ENCODE results near the gene CASP6.

CASP6 gene

DNA sequence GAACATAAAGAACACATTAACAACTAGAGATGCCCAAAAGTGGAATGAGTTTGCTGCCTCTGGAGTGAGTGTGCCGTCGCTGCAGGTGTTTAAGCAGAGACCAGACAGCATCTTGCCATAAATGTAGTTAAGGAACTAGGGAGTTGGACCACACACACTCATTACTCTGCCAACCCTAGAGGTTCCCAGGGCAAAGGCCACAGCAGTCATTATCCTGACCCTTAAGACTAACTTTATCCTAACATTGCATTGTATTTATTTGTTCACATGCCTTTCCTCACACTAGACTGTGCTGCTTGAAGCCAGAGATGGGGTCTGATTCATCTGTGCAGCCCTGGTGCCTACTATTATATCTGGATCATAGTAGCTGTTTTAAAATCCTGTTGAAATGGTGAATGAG, 43.5 kb upstream of the CASP6 start:
- DNase-seq (ENCODE audit: low read depth), result no peak
- H3K4me3 ChIP-seq (ENCODE audit: low read length), result no peak overlapping the region
- TF ChIP-seq, protein P1, sequence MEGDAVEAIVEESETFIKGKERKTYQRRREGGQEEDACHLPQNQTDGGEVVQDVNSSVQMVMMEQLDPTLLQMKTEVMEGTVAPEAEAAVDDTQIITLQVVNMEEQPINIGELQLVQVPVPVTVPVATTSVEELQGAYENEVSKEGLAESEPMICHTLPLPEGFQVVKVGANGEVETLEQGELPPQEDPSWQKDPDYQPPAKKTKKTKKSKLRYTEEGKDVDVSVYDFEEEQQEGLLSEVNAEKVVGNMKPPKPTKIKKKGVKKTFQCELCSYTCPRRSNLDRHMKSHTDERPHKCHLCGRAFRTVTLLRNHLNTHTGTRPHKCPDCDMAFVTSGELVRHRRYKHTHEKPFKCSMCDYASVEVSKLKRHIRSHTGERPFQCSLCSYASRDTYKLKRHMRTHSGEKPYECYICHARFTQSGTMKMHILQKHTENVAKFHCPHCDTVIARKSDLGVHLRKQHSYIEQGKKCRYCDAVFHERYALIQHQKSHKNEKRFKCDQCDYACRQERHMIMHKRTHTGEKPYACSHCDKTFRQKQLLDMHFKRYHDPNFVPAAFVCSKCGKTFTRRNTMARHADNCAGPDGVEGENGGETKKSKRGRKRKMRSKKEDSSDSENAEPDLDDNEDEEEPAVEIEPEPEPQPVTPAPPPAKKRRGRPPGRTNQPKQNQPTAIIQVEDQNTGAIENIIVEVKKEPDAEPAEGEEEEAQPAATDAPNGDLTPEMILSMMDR (conservative IDR thresholded peaks at IDR 0.05; ENCODE audit: low read length), result no peak

DNA sequence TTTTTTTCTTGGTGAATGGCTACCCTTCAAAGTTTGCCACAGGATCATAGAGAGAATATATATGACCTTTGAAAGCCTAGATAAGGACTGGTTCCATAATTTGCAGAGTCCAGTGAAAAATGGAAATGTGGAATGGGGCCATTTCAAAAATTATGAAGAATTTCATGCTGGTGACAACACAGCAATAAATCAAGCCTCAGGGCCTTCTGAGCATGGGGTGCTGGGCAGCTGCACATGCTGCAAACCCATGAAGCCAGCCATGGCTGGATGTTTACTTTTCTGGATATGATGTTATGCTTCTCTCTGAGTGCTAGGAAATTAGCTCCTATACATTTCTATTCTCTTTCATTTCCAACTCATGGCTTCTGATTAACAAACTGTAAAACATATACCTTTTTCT, 42.6 kb upstream of the CASP6 start:
- DNase-seq (ENCODE audit: low read depth), result no peak
- TF ChIP-seq, protein P1 (conservative IDR thresholded peaks at IDR 0.05; ENCODE audit: low read length), result no peak

DNA sequence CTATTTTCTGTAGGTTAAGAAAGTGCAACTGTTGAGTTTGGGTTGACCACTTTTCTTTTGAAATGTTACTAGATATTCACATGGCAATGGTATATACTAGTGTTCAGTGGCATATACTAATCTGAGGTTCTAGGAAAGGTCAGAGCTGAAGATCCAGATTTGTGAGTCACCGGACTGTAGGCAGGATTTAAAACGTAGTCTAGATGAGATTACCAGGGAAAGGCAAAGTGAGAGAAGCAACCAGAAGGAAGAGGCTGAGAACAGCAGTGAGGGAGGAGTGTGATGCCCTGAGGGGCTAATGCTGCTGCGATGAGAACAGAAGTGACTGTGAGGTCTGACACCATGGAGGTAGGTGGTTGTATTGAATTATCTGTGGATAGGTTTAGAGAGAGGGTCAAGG, 36.3 kb upstream of the CASP6 start:
- no peak overlapping the region for H3K4me3 ChIP-seq (ENCODE audit: low read length)
- TF ChIP-seq, protein P1 (conservative IDR thresholded peaks at IDR 0.05; ENCODE audit: low read length), result no peak
- DNase-seq (ENCODE audit: low read depth), result no peak

More for the DNA sequence above, 42.6 kb upstream of the CASP6 start:
- no peak overlapping the region for H3K4me3 ChIP-seq (ENCODE audit: low read length)

DNA sequence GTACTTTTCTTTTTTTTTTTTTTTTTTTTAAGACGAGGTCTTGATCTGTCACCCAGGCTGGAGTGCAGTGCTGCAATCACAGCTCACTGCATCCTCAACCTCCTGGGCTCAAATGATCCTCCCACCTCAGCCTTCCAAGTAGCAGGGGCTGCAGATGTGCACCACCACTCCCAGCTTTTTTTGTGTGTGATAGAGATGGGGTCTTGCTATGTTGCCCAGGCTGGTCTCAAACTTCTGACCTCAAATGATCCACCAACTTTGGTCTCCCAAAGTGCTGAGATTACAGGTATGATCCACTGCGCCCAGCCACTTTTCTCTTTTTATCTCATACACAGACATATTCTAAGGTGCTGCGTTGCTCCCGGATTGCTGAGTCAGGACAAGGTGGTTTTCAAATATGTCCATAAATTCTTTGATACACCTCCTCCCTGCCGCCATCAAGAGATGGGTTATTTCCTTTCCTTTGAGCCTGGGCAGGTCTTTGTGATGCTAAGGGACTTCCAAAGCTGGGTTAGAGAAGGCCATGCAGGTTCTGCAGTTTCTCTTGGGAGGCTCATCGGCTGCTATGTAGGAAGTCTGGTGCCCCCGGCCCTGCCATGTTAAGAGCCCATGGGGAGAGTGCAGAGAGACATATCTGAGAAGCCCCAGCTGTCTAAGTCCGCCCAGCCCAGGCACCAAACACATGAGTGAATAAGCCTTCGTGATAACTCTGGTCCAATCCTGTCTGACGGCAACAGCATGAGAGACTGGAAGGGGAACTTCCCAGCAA, 35.0 kb upstream of the CASP6 start:
- TF ChIP-seq, protein P1 (conservative IDR thresholded peaks at IDR 0.05; ENCODE audit: low read length), result no peak
- no peak overlapping the region for H3K4me3 ChIP-seq (ENCODE audit: low read length)
- no peak for DNase-seq (ENCODE audit: low read depth)

DNA sequence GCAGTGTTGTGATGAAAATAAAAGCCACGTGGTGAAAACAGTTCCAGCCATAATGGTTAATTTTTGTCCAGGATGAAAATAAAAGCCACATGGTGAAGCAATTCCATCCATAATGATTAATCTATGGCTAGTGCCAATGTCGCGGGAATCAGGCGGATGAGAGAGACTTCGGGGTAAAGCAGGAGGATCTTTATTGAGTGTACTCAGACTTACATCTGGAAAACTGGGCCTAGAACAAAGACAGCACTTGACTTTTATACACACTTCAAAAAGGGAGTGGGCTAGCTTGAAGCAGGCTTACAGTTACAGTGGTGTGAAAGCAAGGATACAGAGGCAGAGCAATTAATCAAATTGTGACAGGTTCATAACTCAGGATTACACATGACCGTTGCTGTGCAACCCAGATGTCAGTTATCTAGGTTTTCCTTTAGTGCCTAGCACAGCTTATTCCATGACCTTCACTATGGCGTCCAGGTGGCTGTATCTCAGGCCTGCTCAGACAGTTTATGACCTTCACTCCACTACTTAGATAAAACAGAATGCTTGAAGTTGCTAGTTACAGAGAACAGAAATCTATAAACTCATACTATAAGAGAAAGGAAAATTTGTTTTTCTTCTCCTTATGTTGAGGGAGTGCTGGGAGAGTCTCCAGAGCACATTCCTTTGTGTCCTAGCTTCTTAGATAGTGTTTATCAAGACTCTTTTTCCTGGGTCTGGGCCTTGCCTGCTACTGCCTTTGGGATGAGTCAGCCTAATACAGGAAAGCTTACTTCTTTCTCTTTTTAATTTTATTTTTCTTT, 32.5 kb upstream of the CASP6 start:
- DNase-seq (ENCODE audit: low read depth), result no peak
- H3K4me3 ChIP-seq (ENCODE audit: low read length), result no peak overlapping the region
- TF ChIP-seq, protein P1 (conservative IDR thresholded peaks at IDR 0.05; ENCODE audit: low read length), result no peak

DNA sequence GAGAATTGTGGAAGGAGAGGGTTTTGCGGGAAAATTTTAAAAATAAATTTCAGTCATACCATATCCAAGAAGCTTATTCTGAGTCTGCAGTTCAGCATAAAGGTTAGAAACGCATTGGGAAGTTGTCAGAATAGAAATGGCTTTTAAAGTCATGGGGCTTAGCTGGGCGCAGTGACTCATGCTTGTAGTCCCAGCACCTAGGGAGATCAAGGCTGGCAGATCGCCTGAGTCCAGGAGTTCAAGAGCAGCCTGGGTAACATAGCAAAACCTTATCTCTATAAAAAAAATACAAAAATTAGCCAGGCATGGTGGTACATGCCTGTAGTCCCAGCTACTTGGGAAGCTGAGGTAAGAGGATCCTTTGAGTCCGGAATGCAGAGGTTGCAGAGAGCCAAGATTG, 30.5 kb upstream of the CASP6 start:
- TF ChIP-seq, protein P1 (conservative IDR thresholded peaks at IDR 0.05; ENCODE audit: low read length), result no peak
- no peak for DNase-seq (ENCODE audit: low read depth)

More for the DNA sequence above, 30.5 kb upstream of the CASP6 start:
- H3K4me3 ChIP-seq (ENCODE audit: low read length), result no peak overlapping the region
